ENCODE data around the gene LTBP1.

DNA sequence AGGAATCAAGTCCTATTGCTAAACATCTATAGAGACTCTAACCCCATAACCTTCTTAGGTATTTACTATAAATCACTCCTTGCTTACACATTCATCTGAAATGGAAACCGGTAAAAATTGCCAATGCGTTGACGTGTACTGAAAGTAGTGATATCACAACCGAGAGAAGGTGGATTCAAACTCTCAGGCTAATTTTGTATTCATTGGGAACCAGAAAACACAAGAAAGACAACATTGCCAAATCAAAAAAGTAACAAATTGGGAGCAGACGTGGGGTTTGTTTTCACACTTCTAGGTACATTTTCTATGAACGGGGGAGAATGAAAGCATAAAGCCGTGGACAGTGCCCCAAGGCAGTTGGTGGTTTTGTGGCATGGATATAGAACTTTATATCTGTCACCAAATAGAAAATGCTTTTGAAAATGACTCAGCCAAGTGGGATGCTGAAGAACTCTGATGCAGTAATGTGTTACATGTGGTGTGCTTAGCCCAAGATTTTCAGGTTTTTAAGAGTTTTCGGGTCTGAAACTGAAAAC is 374.6 kb downstream of the LTBP1 start:
- TF ChIP-seq, protein P1, sequence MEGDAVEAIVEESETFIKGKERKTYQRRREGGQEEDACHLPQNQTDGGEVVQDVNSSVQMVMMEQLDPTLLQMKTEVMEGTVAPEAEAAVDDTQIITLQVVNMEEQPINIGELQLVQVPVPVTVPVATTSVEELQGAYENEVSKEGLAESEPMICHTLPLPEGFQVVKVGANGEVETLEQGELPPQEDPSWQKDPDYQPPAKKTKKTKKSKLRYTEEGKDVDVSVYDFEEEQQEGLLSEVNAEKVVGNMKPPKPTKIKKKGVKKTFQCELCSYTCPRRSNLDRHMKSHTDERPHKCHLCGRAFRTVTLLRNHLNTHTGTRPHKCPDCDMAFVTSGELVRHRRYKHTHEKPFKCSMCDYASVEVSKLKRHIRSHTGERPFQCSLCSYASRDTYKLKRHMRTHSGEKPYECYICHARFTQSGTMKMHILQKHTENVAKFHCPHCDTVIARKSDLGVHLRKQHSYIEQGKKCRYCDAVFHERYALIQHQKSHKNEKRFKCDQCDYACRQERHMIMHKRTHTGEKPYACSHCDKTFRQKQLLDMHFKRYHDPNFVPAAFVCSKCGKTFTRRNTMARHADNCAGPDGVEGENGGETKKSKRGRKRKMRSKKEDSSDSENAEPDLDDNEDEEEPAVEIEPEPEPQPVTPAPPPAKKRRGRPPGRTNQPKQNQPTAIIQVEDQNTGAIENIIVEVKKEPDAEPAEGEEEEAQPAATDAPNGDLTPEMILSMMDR (IDR thresholded peaks at IDR 0.05; ENCODE audit: insufficient read depth, low read length), result no peak
- TF ChIP-seq GABPA (IDR thresholded peaks at IDR 0.05; ENCODE audit: low read depth) (no peak), POLR2AphosphoS5 (IDR thresholded peaks at IDR 0.05; ENCODE audit: low read depth) (no peak), SPI1 (IDR thresholded peaks at IDR 0.05; ENCODE audit: borderline replicate concordance, low read depth) (no peak)
- TF ChIP-seq, protein P2, sequence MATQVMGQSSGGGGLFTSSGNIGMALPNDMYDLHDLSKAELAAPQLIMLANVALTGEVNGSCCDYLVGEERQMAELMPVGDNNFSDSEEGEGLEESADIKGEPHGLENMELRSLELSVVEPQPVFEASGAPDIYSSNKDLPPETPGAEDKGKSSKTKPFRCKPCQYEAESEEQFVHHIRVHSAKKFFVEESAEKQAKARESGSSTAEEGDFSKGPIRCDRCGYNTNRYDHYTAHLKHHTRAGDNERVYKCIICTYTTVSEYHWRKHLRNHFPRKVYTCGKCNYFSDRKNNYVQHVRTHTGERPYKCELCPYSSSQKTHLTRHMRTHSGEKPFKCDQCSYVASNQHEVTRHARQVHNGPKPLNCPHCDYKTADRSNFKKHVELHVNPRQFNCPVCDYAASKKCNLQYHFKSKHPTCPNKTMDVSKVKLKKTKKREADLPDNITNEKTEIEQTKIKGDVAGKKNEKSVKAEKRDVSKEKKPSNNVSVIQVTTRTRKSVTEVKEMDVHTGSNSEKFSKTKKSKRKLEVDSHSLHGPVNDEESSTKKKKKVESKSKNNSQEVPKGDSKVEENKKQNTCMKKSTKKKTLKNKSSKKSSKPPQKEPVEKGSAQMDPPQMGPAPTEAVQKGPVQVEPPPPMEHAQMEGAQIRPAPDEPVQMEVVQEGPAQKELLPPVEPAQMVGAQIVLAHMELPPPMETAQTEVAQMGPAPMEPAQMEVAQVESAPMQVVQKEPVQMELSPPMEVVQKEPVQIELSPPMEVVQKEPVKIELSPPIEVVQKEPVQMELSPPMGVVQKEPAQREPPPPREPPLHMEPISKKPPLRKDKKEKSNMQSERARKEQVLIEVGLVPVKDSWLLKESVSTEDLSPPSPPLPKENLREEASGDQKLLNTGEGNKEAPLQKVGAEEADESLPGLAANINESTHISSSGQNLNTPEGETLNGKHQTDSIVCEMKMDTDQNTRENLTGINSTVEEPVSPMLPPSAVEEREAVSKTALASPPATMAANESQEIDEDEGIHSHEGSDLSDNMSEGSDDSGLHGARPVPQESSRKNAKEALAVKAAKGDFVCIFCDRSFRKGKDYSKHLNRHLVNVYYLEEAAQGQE (IDR thresholded peaks at IDR 0.05; ENCODE audit: insufficient replicate concordance, low read depth), result no peak

Measured in HL-60 (cell line).